ENCODE data around the gene AGXT2. TPM values are rescaled to one million over a fixed set of nuclear protein-coding genes. Genes with fewer than 3 reads are reported as not detected.

Gene AGXT2
- total RNA-seq, 2 donors from 2014 or later, result not detected

GRCh38 chr5:35024911-35025510 is 22.7 kb downstream of the AGXT2 start:
- no peak for ATAC-seq
- intact Hi-C loops (cut with DNase I), result no loop called here
- DNase-seq, result no peak

GRCh38 chr5:35023391-35024178 is 24.2 kb downstream of the AGXT2 start:
- no peak for DNase-seq
- intact Hi-C loops (cut with DNase I), result no loop called here
- ATAC-seq, result no peak

GRCh38 chr5:35016174-35017051 is 31.3 kb downstream of the AGXT2 start:
- intact Hi-C loops (cut with DNase I), result no loop called here
- DNase-seq, result no peak

GRCh38 chr5:35015063-35015462 is 32.7 kb downstream of the AGXT2 start:
- peak in 1 of 2 donors; percentile 71 for ATAC-seq
- intact Hi-C loops (cut with DNase I), result no loop called here
- no peak for DNase-seq

More at GRCh38 chr5:35016174-35017051, 31.3 kb downstream of the AGXT2 start:
- ATAC-seq, result no peak

GRCh38 chr5:35012796-35013195 is 35.0 kb downstream of the AGXT2 start:
- DNase-seq, result peak; percentile 70
- ATAC-seq, result peak; percentile 91 to 94
- intact Hi-C loops (cut with DNase I), result no loop called here

GRCh38 chr5:35012365-35012764 is 35.4 kb downstream of the AGXT2 start:
- ATAC-seq (no peak), DNase-seq (no peak)
- intact Hi-C loops (cut with DNase I), result no loop called here

GRCh38 chr5:35010676-35011075 is 37.1 kb downstream of the AGXT2 start:
- intact Hi-C loops (cut with DNase I), result no loop called here
- DNase-seq (no peak), ATAC-seq (no peak)

GRCh38 chr5:35009657-35010056 is 38.1 kb downstream of the AGXT2 start:
- peak; percentile 68 to 70 for ATAC-seq
- intact Hi-C loops (cut with DNase I), result loop anchor here (5.0 to 10.0 kb wide), 2 partner anchors 52 to 525 kb away; no protein-coding TSS in a partner anchor

GRCh38 chr5:35009019-35009418 is 38.7 kb downstream of the AGXT2 start:
- intact Hi-C loops (cut with DNase I), result loop anchor here (5.0 to 10.0 kb wide), 2 partner anchors 52 to 524 kb away; no protein-coding TSS in a partner anchor
- DNase-seq (no peak), ATAC-seq (no peak)

More at GRCh38 chr5:35009657-35010056, 38.1 kb downstream of the AGXT2 start:
- no peak for DNase-seq

GRCh38 chr5:35004771-35005170 is 43.0 kb downstream of the AGXT2 start:
- intact Hi-C loops (cut with DNase I), result loop anchor here (5.0 to 10.0 kb wide), 2 partner anchors 47 to 520 kb away; no protein-coding TSS in a partner anchor
- ATAC-seq (no peak), DNase-seq (no peak)

- DNase-seq, result no peak
- intact Hi-C loops (cut with DNase I), result loop anchor here (10.0 kb wide), 1 partner anchor 519 kb away; no protein-coding TSS in a partner anchor
- ATAC-seq, result no peak
These were observed 43.5 kb downstream of the AGXT2 start for GRCh38 chr5:35004200-35004599.

- ATAC-seq (peak; percentile 34 to 68), DNase-seq (peak; percentile 55)
- intact Hi-C loops (cut with DNase I), result loop anchor here (10.0 kb wide), 1 partner anchor 518 kb away; no protein-coding TSS in a partner anchor
These were observed 44.5 kb downstream of the AGXT2 start for GRCh38 chr5:35003018-35003957.

GRCh38 chr5:35002459-35002858 is 45.3 kb downstream of the AGXT2 start:
- intact Hi-C loops (cut with DNase I), result loop anchor here (10.0 kb wide), 1 partner anchor 518 kb away; no protein-coding TSS in a partner anchor
- no peak for ATAC-seq
- no peak for DNase-seq

- intact Hi-C loops (cut with DNase I), result loop anchor here (10.0 kb wide), 1 partner anchor 517 kb away; no protein-coding TSS in a partner anchor
- no peak for DNase-seq
- ATAC-seq, result no peak
These were observed 45.9 kb downstream of the AGXT2 start for GRCh38 chr5:35001842-35002241.

GRCh38 chr5:34998058-34998789 is 49.5 kb downstream of the AGXT2 start:
- ATAC-seq (no peak), DNase-seq (no peak)
- intact Hi-C loops (cut with DNase I), result no loop called here

GRCh38 chr5:34996261-34996660 is 51.5 kb downstream of the AGXT2 start:
- intact Hi-C loops (cut with DNase I), result no loop called here
- ATAC-seq (no peak), DNase-seq (no peak)

GRCh38 chr5:34993951-34994350 is 53.8 kb downstream of the AGXT2 start:
- no peak for DNase-seq
- intact Hi-C loops (cut with DNase I), result no loop called here
- no peak for ATAC-seq

Measured in left cardiac atrium (tissue), 4 donors.